LNCAP (cell line): ENCODE data around the gene DDX11.

Experiments
- TF ChIP-seq, protein P1 (sequence below): fragments of 450-650 bp; IDR thresholded peaks from 2 replicates; pipeline ENCODE4 v1.5.1; 2017; ENCODE audit warnings: mild to moderate bottlenecking

DDX11 gene

DNA sequence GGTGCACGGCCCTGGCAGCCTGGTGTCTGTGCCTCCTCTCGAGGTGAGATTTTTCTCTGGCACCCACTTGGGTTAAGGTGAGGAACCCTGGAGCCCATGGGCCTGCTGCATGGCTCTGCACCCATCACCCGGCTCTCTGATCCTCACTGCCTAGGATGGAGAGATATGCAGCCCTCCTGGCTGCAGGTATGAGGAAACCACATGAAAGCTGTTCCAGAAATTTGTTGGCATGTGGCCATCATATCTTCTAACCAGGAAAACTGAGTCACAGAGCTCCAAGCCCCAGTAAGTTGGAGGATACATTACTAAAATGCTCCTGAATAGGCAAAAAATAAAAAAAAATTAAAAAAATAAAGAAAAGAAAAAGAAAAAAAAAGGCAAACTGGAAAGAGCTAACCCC lies 39.3 kb upstream of the DDX11 start:
- TF ChIP-seq, protein P1, sequence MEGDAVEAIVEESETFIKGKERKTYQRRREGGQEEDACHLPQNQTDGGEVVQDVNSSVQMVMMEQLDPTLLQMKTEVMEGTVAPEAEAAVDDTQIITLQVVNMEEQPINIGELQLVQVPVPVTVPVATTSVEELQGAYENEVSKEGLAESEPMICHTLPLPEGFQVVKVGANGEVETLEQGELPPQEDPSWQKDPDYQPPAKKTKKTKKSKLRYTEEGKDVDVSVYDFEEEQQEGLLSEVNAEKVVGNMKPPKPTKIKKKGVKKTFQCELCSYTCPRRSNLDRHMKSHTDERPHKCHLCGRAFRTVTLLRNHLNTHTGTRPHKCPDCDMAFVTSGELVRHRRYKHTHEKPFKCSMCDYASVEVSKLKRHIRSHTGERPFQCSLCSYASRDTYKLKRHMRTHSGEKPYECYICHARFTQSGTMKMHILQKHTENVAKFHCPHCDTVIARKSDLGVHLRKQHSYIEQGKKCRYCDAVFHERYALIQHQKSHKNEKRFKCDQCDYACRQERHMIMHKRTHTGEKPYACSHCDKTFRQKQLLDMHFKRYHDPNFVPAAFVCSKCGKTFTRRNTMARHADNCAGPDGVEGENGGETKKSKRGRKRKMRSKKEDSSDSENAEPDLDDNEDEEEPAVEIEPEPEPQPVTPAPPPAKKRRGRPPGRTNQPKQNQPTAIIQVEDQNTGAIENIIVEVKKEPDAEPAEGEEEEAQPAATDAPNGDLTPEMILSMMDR: no peak

- TF ChIP-seq, protein P1: no peak
These were observed 38.4 kb upstream of the DDX11 start for GRCh38 chr12:31035226-31035625.

DNA sequence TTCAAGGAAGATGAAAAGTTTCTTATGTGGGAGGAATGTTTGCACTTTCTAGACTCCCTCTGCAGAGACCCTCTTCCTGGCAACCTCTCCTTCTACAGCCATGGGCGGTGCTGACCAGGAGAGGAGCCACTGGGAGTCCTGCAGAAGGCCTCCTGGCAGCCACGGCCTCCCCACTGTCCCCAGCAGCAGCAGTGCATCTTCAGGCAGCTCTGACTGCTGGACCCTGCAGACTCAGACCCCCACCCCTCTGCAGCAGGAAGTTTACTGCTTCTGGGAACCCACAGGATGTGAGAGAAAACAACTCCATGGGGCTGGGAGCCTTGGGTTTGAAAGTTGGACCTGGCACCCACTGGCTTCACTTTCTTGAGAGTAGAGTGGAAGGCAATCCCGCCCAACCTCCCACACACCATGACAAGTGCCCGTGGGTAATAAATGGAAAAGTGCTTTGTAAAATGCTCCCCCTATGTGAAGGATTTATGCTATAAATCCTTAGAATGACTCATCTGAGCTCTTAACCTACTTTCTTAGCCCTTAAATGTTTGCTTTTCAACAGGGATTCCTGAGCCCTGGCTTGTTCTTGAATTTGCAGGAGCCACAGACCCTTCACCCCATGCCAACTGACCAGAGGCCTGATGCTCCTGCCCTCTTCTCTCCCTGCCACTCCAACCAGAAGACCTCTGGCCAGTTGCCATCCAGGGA lies 37.5 kb upstream of the DDX11 start:
- TF ChIP-seq, protein P1: no peak

DNA sequence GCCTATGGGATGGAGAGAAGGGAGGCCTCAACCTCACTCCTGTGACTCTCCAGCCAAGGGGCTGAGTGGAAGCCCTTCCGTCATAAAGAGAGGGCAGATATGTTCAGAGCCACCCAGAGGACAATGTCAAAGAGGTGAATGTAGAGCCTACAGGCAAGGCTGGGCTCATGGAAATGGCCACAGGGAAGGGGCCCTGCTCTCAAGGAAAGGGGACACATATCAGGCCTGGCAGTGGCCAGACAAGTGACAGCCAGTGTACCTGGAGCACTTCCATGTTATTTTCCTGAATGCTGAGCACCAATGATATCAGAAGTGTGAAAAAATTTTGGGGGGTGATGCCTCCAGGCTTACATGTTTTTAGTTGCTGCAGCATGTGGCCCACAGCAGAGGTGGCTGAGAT lies 36.6 kb upstream of the DDX11 start:
- TF ChIP-seq, protein P1: no peak

DNA sequence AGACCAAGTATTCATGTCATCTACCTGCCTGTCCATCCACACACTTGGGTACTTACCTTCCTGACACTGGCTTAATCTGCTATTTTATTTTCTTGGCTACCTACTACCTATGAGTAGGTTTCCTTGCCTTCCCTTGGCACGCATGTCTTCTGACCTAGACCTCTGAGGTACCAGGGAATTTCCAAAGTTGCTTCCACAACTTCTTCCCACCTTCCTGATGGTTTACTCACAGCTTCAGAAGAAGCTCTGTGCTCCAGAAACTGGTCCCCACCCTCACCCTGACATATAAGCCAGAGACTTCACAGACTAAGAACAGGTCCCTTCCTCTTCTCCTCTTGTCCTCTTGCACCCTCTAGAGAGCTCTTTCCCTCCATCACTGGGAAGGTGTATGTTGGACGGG lies 35.7 kb upstream of the DDX11 start:
- TF ChIP-seq, protein P1: no peak

- TF ChIP-seq, protein P1: no peak
These were observed 32.6 kb upstream of the DDX11 start for GRCh38 chr12:31041033-31041564.

DNA sequence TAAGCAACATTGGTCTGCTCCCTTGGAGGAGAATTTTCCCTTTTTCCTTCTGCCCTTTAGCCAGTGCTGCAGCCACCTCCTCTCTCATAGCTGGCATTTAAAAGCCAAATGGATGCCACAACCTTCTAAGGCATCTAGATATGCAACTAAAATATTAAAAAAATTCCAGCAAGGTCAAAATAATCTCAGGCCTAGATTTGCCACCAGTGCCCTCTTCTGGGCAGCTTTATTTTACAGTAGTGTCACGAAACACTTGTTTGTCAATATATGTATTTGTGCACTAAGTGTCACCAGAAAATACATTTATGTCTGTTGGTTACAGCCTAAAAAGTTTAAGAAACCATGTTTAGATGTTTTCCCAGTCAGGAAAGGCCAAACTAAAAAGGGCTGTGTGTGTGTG lies 19.7 kb upstream of the DDX11 start:
- TF ChIP-seq, protein P1: peak; percentile 26; the same call in 1 of the 2 replicates

DNA sequence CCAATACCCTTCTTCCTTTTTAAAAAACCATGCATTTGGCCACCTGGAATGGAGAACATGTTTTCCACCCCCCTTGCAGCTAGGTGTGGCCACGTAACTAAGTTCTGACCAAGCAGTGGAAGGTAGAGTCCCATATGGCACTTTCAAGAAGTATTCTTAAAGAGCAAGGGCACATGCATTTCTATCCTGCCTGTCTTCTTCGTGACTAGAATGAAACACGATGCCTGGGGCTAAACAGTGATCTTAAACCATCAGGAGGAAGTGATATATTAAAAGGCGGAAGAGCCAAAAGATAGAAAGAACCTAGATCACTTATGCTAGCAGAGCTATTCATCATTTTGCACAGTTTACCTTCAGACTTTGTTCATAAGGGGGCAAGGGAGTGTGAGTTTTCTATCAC lies 16.0 kb upstream of the DDX11 start:
- TF ChIP-seq, protein P1: no peak
